MG63 (cell line): ENCODE results near the gene SFXN5. TPM values are rescaled to one million over a fixed set of nuclear protein-coding genes. Genes with fewer than 3 reads are reported as not detected.
"Not testable (repeated sequence)": the region's sequence is repeated elsewhere in the genome, so short reads cannot be mapped to it uniquely, and the experiment has no call there.

Experiments
- DNase-seq: peaks from one replicate; pipeline ENCODE4 v3.0.0-alpha.2; 2020
- H3K27me3 ChIP-seq: fragments of 250-450 bp; sonication (Bioruptor Pico); 2 replicates; pipeline ENCODE4 v1.5.1; 2020; ENCODE audit warnings: mild to moderate bottlenecking, moderate library complexity
- H3K36me3 ChIP-seq: fragments of 250-450 bp; sonication (Bioruptor Pico); 2 replicates; pipeline ENCODE4 v1.5.1; 2020; ENCODE audit warnings: mild to moderate bottlenecking, moderate library complexity
- H3K4me3 ChIP-seq: fragments of 250-450 bp; sonication (Bioruptor Pico); 2 replicates; pipeline ENCODE4 v1.5.1; 2020; ENCODE audit warnings: mild to moderate bottlenecking, moderate library complexity
- H3K9me3 ChIP-seq: fragments of 250-450 bp; sonication (Bioruptor Pico); 2 replicates; pipeline ENCODE4 v1.5.1; 2020; ENCODE audit warnings: mild to moderate bottlenecking, moderate library complexity
- total RNA-seq: library from RNA; depleted of rRNA; stranded (reverse); fragments of >200 nt; shearing (Covaris generic); gene quantifications from 2 replicates; pipeline ENCODE4 v1.2.3, GENCODE V29; 2014; ENCODE audit warnings: low replicate concordance

The SFXN5 gene
- total RNA-seq, 1 experiment from 2014 or later, result 2.4 TPM

DNA sequence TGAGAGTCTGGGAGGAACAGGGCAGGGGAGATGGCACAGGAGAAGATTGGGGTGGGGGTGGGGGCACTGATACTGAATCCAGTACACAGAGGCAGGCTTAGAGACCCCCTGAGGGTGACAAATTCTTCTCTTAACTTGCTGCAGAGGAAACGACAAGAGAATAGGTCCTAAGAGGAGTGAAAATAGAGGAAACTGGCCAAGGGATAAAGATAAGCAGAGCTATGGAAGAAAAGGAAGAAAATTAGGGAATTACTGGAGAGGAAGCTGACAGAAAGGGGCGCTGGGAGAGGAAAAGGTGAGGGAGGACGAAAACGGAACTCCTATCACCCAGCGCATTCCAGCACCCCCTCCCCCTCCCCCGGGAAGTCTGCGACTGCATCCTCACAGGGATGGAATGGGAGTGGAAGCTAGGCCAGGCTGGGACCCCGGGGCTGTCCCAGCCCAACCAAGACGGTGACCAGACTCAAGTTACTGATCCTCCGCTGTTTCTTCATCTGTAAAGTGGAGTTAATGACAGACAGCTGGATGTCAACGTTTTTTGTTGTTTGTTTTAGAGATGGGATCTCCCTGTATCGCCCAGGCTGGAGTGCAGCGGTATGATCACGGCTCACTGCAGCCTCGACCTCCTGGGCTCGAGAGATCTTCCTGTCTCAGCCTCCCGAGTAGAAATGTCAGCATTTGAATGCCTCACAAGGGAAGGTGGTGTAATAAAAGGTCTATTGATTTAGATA, 156.8 kb downstream of the SFXN5 start:
- Histone ChIP-seq H3K36me3 (no peaks in the 10 kb centered on the region), H3K9me3 (no peaks in the 10 kb centered on the region), H3K4me3 (no peak overlapping the region), H3K27me3 (peaks cover 87% of the 10 kb centered on the region)
- DNase-seq, result no peak

GRCh38 chr2:72914206-72914559, 157.3 kb downstream of the SFXN5 start:
- Histone ChIP-seq H3K36me3 (no peaks in the 10 kb centered on the region), H3K4me3 (no peak overlapping the region), H3K27me3 (peaks cover 86% of the 10 kb centered on the region), H3K9me3 (no peaks in the 10 kb centered on the region)
- DNase-seq, result no peak

DNA sequence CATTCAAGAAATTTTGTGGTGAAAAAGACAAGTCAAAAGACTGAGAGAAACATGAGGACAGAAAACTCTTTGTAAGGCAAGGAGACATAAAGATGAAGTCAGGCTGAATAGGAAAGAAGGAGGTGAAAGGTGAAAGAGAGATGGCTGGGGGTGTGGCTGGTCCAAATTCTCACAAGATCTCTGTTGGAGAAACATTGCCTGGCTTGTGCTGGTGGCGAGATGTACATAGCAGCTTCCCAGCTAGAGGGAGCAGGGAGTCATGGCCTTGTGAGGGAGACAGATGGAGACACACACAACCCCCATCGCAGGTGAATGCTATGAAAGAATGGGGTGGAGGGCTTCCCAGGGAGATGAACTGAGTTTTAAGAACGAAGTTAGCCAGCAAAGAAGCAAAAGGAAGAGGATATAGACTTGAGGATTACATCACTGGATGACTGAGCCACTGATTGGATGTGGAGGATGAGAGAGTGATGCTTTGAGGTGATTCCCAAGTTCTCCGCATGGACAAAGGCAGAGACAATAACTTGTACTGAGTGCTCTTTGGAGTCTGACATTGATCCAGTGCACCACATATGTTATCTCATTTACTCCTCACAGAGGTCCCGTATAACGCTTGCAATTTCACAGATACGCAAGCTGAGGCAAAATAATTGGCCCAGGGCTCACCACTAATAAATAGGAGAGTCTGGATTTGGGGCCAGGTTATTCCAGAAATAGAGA, 157.9 kb downstream of the SFXN5 start:
- no peak overlapping the region for H3K4me3 ChIP-seq
- no peaks in the 10 kb centered on the region for H3K9me3 ChIP-seq
- H3K27me3 ChIP-seq, result peaks cover 86% of the 10 kb centered on the region
- H3K36me3 ChIP-seq, result no peaks in the 10 kb centered on the region
- DNase-seq, result no peak

DNA sequence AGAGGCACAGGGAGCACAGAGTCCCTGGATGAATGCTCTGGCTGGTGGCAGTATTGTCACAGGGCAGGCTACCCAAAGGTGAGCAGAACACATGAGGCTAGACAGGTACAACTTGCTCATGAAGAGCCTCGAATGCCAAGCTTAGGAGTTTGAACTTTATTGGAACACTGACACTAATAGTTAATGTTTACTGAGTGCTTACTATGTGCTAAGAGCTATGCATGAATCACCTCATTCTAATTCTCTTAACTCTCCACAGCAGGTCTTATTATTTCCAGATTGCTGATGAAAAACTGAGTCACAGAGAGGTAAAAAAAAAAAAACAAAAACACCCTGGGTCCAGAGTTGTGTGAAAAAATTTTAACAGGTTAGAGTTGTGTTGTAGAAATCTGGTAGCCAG, 160.3 kb downstream of the SFXN5 start:
- no peak for DNase-seq
- Histone ChIP-seq H3K9me3 (0 out of 2 replicates have a peak, but pooled peaks cover 2% of the 10 kb centered on the region), H3K4me3 (no peak overlapping the region), H3K27me3 (peaks cover 79% of the 10 kb centered on the region), H3K36me3 (no peaks in the 10 kb centered on the region)

DNA sequence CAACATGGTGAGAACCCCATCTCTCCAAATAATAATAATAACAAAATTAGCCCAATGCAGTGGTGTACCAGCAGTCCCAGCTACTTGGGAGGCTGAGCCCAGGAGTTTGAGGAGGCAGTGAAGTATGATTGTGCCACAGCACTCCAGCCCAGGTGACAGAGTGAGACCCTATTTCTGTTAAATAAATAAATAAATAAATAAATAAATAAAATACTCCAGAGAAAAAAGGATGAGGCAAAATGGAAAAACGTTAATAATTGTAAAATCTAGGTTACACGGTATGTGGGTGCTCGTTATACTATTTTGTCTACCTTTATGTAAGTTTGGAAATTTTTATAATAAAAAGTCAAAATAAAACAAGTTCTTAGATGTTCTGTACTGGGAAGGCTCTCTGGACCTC, 162.8 kb downstream of the SFXN5 start:
- Histone ChIP-seq H3K27me3 (peaks cover 67% of the 10 kb centered on the region), H3K4me3 (no peak overlapping the region), H3K9me3 (0 out of 2 replicates have a peak, but pooled peaks cover 2% of the 10 kb centered on the region), H3K36me3 (no peaks in the 10 kb centered on the region)
- DNase-seq, result no peak

- H3K27me3 ChIP-seq, result peaks cover 54% of the 10 kb centered on the region
- not testable (repeated sequence) for H3K36me3 ChIP-seq, DNase-seq, H3K9me3 ChIP-seq, H3K4me3 ChIP-seq
Measured at GRCh38 chr2:72907369-72907768, 164.1 kb downstream of the SFXN5 start.

- Histone ChIP-seq H3K9me3 (0 out of 2 replicates have a peak, but pooled peaks cover 1% of the 10 kb centered on the region), H3K4me3 (no peak overlapping the region), H3K27me3 (peaks cover 14% of the 10 kb centered on the region), H3K36me3 (no peaks in the 10 kb centered on the region)
- no peak for DNase-seq
Measured at GRCh38 chr2:72901426-72901825, 170.1 kb downstream of the SFXN5 start.

DNA sequence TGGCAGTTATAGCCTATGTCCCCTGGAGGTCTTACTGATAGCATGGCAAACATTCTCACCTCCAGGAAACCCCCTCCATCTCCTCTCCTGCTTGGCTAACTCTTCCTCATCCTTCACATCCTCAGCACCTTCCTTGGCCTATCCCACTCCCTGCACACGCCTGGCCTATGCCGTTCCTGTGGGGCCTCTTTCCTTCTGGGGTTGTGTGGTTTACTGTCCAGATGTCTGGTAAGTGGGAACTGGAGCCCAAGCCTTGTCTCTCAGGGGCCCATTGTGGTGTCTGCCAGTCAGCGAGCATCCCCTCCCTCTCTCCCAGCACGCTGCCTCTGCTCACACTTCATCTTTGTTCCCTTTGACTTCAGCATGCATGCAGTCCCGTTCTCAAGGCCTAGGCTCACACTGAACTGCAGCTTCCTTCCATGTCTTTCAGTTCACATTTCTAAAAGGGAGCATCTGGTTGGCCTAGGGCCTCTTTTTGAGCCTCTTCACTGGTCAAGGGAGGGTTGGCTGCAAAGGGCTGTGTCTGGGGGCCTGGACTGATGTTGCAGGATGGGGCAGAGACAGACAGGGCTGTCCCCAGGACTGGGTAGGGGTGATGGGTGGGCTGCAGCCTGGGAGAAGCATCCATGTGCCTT, 171.2 kb downstream of the SFXN5 start:
- DNase-seq, result no peak
- H3K36me3 ChIP-seq, result no peaks in the 10 kb centered on the region
- H3K4me3 ChIP-seq, result no peak overlapping the region
- peaks cover 9% of the 10 kb centered on the region for H3K27me3 ChIP-seq
- H3K9me3 ChIP-seq, result no peaks in the 10 kb centered on the region

DNA sequence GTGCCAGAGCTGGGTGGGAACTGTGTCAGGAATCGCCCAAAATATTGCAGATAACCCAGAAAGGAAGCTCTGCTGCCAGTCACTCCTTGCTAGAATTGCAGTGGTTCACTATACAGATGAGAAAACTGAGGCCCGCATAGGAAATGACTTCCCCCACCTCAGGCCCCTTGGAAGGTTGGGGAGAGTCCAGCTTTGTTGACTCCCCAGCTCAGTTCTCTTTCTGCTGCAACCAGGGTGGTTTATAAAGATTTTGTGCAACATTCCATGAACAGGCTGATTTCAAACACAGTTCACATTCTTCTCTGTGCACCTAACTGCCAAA, 173.0 kb downstream of the SFXN5 start:
- Histone ChIP-seq H3K36me3 (no peaks in the 10 kb centered on the region), H3K4me3 (no peak overlapping the region), H3K27me3 (no peaks in the 10 kb centered on the region; the same call in none of the 2 replicates), H3K9me3 (no peaks in the 10 kb centered on the region)
- DNase-seq, result no peak

DNA sequence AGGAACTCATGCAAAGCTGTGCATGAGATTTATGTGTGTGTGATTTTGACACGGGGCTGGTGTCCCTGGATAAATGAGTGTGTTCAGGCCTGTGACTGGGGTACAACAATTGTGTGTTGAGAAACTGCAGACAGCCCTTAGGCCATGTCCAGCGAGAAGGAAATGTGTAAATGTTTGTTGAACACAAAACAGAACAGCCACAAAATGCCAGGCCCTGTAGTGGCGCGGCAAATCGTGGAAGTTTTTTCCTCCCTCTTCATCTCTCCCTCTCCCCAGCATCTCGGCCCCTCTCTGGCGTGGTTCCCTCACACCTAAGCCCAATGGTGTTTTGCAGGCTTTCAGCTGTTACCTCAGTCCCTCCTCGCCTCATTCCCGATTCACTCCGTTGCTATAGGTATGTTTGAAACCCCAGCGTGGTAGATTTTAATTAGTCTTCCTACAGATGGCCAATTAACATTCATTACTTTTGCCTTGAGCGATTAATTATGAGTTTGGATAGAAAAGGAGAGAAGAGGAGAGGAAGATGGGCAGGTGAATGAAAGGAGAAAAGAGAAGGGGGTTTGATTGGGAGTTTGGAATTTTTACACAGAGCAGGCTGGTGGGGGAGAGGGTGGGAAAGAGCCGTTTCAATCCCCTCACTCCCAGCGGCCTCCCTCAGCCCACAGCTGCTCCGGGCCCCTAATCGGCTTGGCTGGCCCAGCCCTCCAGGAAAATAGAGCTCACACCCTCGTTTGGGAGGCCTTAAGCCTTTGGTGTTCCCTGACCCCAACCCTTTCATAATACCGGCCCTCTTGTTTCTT, 173.5 kb downstream of the SFXN5 start:
- Histone ChIP-seq H3K36me3 (no peaks in the 10 kb centered on the region), H3K9me3 (no peaks in the 10 kb centered on the region), H3K27me3 (no peaks in the 10 kb centered on the region; the same call in 1 of the 2 replicates), H3K4me3 (no peak overlapping the region)
- no peak for DNase-seq

DNA sequence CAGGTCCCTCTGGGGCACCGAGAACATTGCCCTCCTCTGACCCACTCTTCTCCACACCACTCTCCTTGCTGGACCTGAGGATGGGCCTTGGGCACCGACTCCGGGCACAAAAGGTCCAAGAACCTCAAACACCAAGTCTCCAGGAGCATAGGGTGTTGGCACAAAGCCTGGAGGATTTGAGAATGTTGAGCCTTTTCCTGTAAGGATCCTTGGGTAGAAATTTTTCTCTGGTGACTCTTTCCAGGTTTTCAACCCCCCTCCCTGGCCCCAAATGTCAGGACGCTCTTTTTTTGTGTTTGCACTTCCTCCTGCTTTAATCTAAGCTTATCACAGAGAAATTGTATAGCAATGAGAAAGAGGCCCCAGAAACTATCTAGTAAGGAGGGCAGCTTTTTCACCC, 175.1 kb downstream of the SFXN5 start:
- no peaks in the 10 kb centered on the region for H3K27me3 ChIP-seq
- DNase-seq, result no peak
- H3K4me3 ChIP-seq, result no peak overlapping the region
- H3K36me3 ChIP-seq, result no peaks in the 10 kb centered on the region; the same call in 1 of the 2 replicates
- no peaks in the 10 kb centered on the region for H3K9me3 ChIP-seq

- no peak overlapping the region for H3K4me3 ChIP-seq
- DNase-seq, result no peak
- no peaks in the 10 kb centered on the region for H3K9me3 ChIP-seq
- no peaks in the 10 kb centered on the region for H3K27me3 ChIP-seq
- H3K36me3 ChIP-seq, result no peaks in the 10 kb centered on the region; the same call in 1 of the 2 replicates
Measured at GRCh38 chr2:72895759-72896281, 175.7 kb downstream of the SFXN5 start.

DNA sequence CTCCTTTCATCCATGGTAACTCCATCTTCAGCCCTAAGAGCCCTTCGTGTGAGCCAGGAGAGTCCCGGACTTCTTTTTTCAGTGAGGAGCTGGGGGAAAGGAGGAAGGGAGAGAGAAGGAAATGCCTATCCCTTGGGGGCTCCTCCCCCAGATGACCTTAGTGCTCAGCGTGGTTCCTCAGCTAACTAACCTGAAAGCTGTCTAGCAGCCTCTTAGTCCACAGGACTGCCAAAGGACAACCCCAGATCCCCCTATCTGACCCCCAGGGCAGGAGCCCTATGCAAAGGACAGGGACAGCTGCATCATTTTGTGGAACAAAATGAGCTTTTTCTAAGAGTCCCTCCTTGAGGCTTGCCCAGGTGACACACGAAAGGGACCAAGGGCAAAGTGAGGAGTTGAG, 176.4 kb downstream of the SFXN5 start:
- H3K4me3 ChIP-seq, result no peak overlapping the region
- no peaks in the 10 kb centered on the region for H3K27me3 ChIP-seq
- no peaks in the 10 kb centered on the region for H3K9me3 ChIP-seq
- no peak for DNase-seq
- H3K36me3 ChIP-seq, result no peaks in the 10 kb centered on the region; the same call in none of the 2 replicates

DNA sequence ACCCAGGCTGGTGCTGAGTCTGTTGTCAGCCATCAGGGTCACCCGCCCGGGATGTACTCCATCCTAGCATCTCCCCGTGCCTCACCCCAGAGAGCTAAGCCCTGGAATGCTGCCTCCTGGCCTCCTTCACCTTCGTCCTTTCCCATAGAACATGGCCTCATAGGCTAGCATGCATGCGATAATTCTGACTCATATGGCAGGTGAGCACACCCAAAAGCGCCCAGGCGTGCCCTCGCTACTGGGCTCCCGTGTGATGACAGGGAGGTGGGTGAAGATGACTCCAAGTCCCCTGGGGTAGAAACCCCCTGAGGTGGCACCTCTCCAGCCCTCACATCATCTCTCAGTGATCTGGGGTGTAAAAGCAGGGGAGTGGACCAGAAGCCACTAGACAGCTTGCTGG, 177.0 kb downstream of the SFXN5 start:
- Histone ChIP-seq H3K4me3 (no peak overlapping the region), H3K36me3 (peaks cover 5% of the 10 kb centered on the region), H3K9me3 (no peaks in the 10 kb centered on the region), H3K27me3 (no peaks in the 10 kb centered on the region)
- no peak for DNase-seq

GRCh38 chr2:72893594-72894319, 177.8 kb downstream of the SFXN5 start:
- Histone ChIP-seq H3K9me3 (no peaks in the 10 kb centered on the region), H3K4me3 (no peak overlapping the region), H3K27me3 (no peaks in the 10 kb centered on the region), H3K36me3 (peaks cover 8% of the 10 kb centered on the region)
- peak; percentile 42 for DNase-seq

GRCh38 chr2:72892506-72893173, 178.9 kb downstream of the SFXN5 start:
- Histone ChIP-seq H3K9me3 (no peaks in the 10 kb centered on the region), H3K4me3 (no peak overlapping the region), H3K27me3 (no peaks in the 10 kb centered on the region), H3K36me3 (peaks cover 11% of the 10 kb centered on the region)
- peak; percentile 79 for DNase-seq
